H9 (cell line): ENCODE data around the gene TFCP2. TPM values are rescaled to one million over a fixed set of nuclear protein-coding genes. Genes with fewer than 3 reads are reported as not detected.

Source experiments
- DNase-seq: peaks from one replicate; pipeline ENCODE4 v3.0.0-alpha.2; 2017
- H2AFZ ChIP-seq: one replicate; pipeline ENCODE4 v1.6.1; 2013; ENCODE audit warnings: mild to moderate bottlenecking, low read length, control low read depth, moderate library complexity
- H2AK5ac ChIP-seq: 2 replicates; pipeline ENCODE4 v1.6.1; 2013; ENCODE audit warnings: low read length, control low read depth, mixed read lengths; ENCODE audit not compliant: insufficient read length
- H2BK120ac ChIP-seq: one replicate; pipeline ENCODE4 v1.6.1; 2013; ENCODE audit warnings: low read depth, mild to moderate bottlenecking, low read length, control low read depth, inconsistent platforms; ENCODE audit not compliant: poor library complexity, severe bottlenecking
- H2BK12ac ChIP-seq: 2 replicates; pipeline ENCODE4 v1.6.1; 2013; ENCODE audit warnings: low read length, control low read depth, mixed read lengths, low read depth; ENCODE audit not compliant: insufficient read length
- H2BK15ac ChIP-seq: 2 replicates; pipeline ENCODE4 v1.6.1; 2013; ENCODE audit warnings: low read depth, low read length, control low read depth
- H2BK20ac ChIP-seq: one replicate; pipeline ENCODE4 v1.6.1; 2013; ENCODE audit warnings: low read depth, mild to moderate bottlenecking, low read length, control low read depth, inconsistent platforms; ENCODE audit not compliant: poor library complexity, severe bottlenecking
- H2BK5ac ChIP-seq: 2 replicates; pipeline ENCODE4 v1.6.1; 2013; ENCODE audit warnings: low read length, control low read depth, mixed read lengths; ENCODE audit not compliant: insufficient read length
- H3K14ac ChIP-seq: 2 replicates; pipeline ENCODE4 v1.6.1; 2013; ENCODE audit warnings: low read length, control low read depth; ENCODE audit not compliant: insufficient read depth
- H3K18ac ChIP-seq: 2 replicates; pipeline ENCODE4 v1.6.1; 2013; ENCODE audit warnings: low read depth, mild to moderate bottlenecking, mixed read lengths, low read length, control low read depth; ENCODE audit not compliant: insufficient read length
- H3K23ac ChIP-seq: 2 replicates; pipeline ENCODE4 v1.6.1; 2013; ENCODE audit warnings: low read length, control low read depth, mixed read lengths, low read depth; ENCODE audit not compliant: insufficient read length
- H3K23me2 ChIP-seq: 2 replicates; pipeline ENCODE4 v1.6.1; 2013; ENCODE audit warnings: low read depth, mild to moderate bottlenecking, mixed read lengths, low read length, control low read depth; ENCODE audit not compliant: insufficient read length, poor library complexity, severe bottlenecking
- H3K27ac ChIP-seq: 2 replicates; pipeline ENCODE4 v1.5.1; 2013; ENCODE audit warnings: low read length, control low read depth, mixed read lengths, low read depth; ENCODE audit not compliant: insufficient read length
- H3K27me3 ChIP-seq: 2 replicates; pipeline ENCODE4 v1.6.1; 2013; ENCODE audit warnings: low read length, control low read depth, inconsistent platforms; ENCODE audit not compliant: insufficient read depth
- H3K4ac ChIP-seq: 2 replicates; pipeline ENCODE4 v1.6.1; 2013; ENCODE audit warnings: low read depth, mild to moderate bottlenecking, control low read depth, inconsistent platforms, low read length, moderate library complexity
- H3K4me1 ChIP-seq: 2 replicates; pipeline ENCODE4 v1.6.1; 2013; ENCODE audit warnings: low read length, control low read depth, inconsistent platforms; ENCODE audit not compliant: insufficient read depth
- H3K4me2 ChIP-seq: 2 replicates; pipeline ENCODE4 v1.6.1; 2013; ENCODE audit warnings: low read length, control low read depth, mixed read lengths; ENCODE audit not compliant: insufficient read length, insufficient read depth
- H3K56ac ChIP-seq: 2 replicates; pipeline ENCODE4 v1.6.1; 2013; ENCODE audit warnings: low read depth, mild to moderate bottlenecking, mixed read lengths, low read length, control low read depth; ENCODE audit not compliant: insufficient read length
- H3K79me1 ChIP-seq: 2 replicates; pipeline ENCODE4 v1.6.1; 2013; ENCODE audit warnings: low read depth, mild to moderate bottlenecking, moderate library complexity, low read length, control low read depth, inconsistent platforms; ENCODE audit not compliant: insufficient read depth, poor library complexity, severe bottlenecking
- H3K79me2 ChIP-seq: 2 replicates; pipeline ENCODE4 v1.6.1; 2013; ENCODE audit warnings: low read length, control low read depth, inconsistent platforms; ENCODE audit not compliant: insufficient read depth
- H3K9ac ChIP-seq: 2 replicates; pipeline ENCODE4 v1.6.1; 2013; ENCODE audit warnings: low read length, control low read depth, mixed read lengths; ENCODE audit not compliant: insufficient read length; ENCODE audit errors: extremely low read depth
- H3K9me3 ChIP-seq: one replicate; pipeline ENCODE4 v1.6.1; 2013; ENCODE audit warnings: low read depth, low read length, inconsistent platforms; ENCODE audit not compliant: control insufficient read depth
- H3T11ph ChIP-seq: one replicate; pipeline ENCODE4 v1.6.1; 2013; ENCODE audit warnings: mild to moderate bottlenecking, low read length, control low read depth, inconsistent platforms
- H4K20me1 ChIP-seq: one replicate; pipeline ENCODE4 v1.6.1; 2013; ENCODE audit not compliant: control insufficient read depth, insufficient read length, insufficient read depth
- H4K5ac ChIP-seq: 2 replicates; pipeline ENCODE4 v1.6.1; 2013; ENCODE audit warnings: low read depth, mild to moderate bottlenecking, mixed read lengths, low read length, control low read depth; ENCODE audit not compliant: insufficient read length
- H4K8ac ChIP-seq: replicated peaks from 2 replicates; pipeline ENCODE4 v1.6.1; 2013; ENCODE audit warnings: low read length, control low read depth, mixed read lengths, low read depth; ENCODE audit not compliant: insufficient read length
- H4K91ac ChIP-seq: 2 replicates; pipeline ENCODE4 v1.6.1; 2013; ENCODE audit warnings: low read depth, mild to moderate bottlenecking, moderate library complexity, mixed read lengths, low read length, control low read depth; ENCODE audit not compliant: insufficient read length
- H3K27ac Mint-ChIP-seq, 3 experiments: 2 replicates in 2 of 3; 3 replicates in 1 of 3; pipeline ENCODE4 v1.8.0; 2020 to 2021; ENCODE audit warnings: mixed read lengths in 3 of 3, mild to moderate bottlenecking in 1 of 3, moderate library complexity in 1 of 3
- H3K27me3 Mint-ChIP-seq: 2 replicates; pipeline ENCODE4 v1.8.0; 2021; ENCODE audit warnings: low read depth, mild to moderate bottlenecking, moderate library complexity, mixed read lengths
- H3K36me3 Mint-ChIP-seq, 3 experiments: 2 replicates in 2 of 3; 3 replicates in 1 of 3; pipeline ENCODE4 v1.8.0; 2020 to 2021; ENCODE audit warnings: low read depth in 3 of 3, mixed read lengths in 3 of 3; ENCODE audit not compliant: insufficient read depth in 1 of 3
- H3K4me1 Mint-ChIP-seq, 2 experiments: 2 replicates each; pipeline ENCODE4 v1.8.0; 2020; ENCODE audit warnings: mixed read lengths in 2 of 2
- H3K4me3 Mint-ChIP-seq, 2 experiments: 2 replicates in 1 of 2; 3 replicates in 1 of 2; pipeline ENCODE4 v1.8.0; 2020 to 2021; ENCODE audit warnings: mild to moderate bottlenecking in 2 of 2, mixed read lengths in 2 of 2, moderate library complexity in 1 of 2
- H3K9me3 Mint-ChIP-seq, 2 experiments: 2 replicates in 1 of 2; 3 replicates in 1 of 2; pipeline ENCODE4 v1.8.0; 2020; ENCODE audit warnings: mild to moderate bottlenecking in 2 of 2, mixed read lengths in 2 of 2, moderate library complexity in 1 of 2
- WGBS: extraction: QIAGEN DNeasy Blood & Tissue Kit; methylation state at CpG from one replicate; pipeline ENCODE4 v1.1.7; 2013; ENCODE audit warnings: missing lambda C conversion rate, low lambda C conversion rate, mixed read lengths; ENCODE audit not compliant: insufficient read length; ENCODE audit errors: extremely low coverage; 5-methylcytosine and 5-hydroxymethylcytosine counted together
- total RNA-seq: library from RNA; stranded (reverse); gene quantifications from 2 replicates; pipeline ENCODE4 v1.2.1, GENCODE V29; 2021
- TF ChIP-seq, protein P1 (sequence below): fragments of 200-600 bp; sonication (generic); conservative IDR thresholded peaks from 3 replicates; pipeline ENCODE4 v1.8.0; 2021; ENCODE audit warnings: antibody characterized with exemption, mild to moderate bottlenecking

Gene TFCP2
- total RNA-seq, 1 experiment from 2014 or later: 27.1 TPM

DNA sequence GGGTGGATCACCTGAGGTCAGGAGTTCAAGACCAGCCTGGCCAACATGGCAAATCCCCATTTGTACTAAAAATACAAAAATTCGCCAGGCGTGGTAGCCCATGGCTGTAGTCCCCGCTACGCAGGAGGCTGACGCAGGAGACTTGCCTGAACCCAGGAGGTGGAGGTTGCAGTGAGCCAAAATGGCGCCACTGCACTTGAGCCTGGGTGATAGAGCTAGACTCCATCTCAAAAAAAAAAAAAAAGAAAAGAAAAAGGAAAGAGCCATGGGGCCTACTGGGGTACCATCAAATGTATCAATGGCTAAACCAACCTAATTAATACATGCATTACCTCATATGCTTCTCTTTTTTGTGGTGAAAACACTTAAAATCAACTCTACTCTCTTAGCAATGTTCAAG, 10.7 kb downstream of the TFCP2 start:
- Histone ChIP-seq H3K4me2 (no peak overlapping the region), H2BK12ac (no peak overlapping the region), H3K14ac (no peak overlapping the region), H3K9me3 (no peaks in the 10 kb centered on the region), H2BK15ac (no peak overlapping the region), H3K9ac (no peak overlapping the region), H2BK20ac (no peak overlapping the region), H3K4me1 (no peaks in the 10 kb centered on the region), H3K79me2 (peaks cover 13% of the 10 kb centered on the region; the same call in 1 of the 2 replicates), H3K56ac (no peak overlapping the region), H2BK120ac (no peak overlapping the region), H2AK5ac (no peak overlapping the region), H4K8ac (no peak overlapping the region), H3K4ac (no peak overlapping the region), H2AFZ (no peak overlapping the region), H3K79me1 (peaks cover 11% of the 10 kb centered on the region), H3K23me2 (no peaks in the 10 kb centered on the region), H3K27me3 (no peaks in the 10 kb centered on the region), H2BK5ac (no peak overlapping the region), H4K5ac (no peak overlapping the region), H4K20me1 (no peaks in the 10 kb centered on the region), H3K18ac (no peak overlapping the region), H3K27ac (no peak overlapping the region), H4K91ac (no peak overlapping the region), H3T11ph (no peak overlapping the region), H3K23ac (no peak overlapping the region)
- Mint-ChIP-seq H3K27ac (peak overlapping the region in 1 of 3 experiments; percentile 3; a peak in 1 of 7 replicates), H3K36me3 (peaks cover 0 to 11% (median 0%) of the 10 kb centered on the region in 3 experiments; a peak in 2 of 7 replicates), H3K27me3 (no peaks in the 10 kb centered on the region), H3K9me3 (no peaks in the 10 kb centered on the region), H3K4me3 (no peak overlapping the region), H3K4me1 (peaks cover 0 to 8% of the 10 kb centered on the region in 2 experiments; a peak in 3 of 4 replicates)
- TF ChIP-seq, protein P1, sequence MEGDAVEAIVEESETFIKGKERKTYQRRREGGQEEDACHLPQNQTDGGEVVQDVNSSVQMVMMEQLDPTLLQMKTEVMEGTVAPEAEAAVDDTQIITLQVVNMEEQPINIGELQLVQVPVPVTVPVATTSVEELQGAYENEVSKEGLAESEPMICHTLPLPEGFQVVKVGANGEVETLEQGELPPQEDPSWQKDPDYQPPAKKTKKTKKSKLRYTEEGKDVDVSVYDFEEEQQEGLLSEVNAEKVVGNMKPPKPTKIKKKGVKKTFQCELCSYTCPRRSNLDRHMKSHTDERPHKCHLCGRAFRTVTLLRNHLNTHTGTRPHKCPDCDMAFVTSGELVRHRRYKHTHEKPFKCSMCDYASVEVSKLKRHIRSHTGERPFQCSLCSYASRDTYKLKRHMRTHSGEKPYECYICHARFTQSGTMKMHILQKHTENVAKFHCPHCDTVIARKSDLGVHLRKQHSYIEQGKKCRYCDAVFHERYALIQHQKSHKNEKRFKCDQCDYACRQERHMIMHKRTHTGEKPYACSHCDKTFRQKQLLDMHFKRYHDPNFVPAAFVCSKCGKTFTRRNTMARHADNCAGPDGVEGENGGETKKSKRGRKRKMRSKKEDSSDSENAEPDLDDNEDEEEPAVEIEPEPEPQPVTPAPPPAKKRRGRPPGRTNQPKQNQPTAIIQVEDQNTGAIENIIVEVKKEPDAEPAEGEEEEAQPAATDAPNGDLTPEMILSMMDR: no peak
- WGBS: no CpG with 5 or more reads among the region's 6 CpGs
- no peak for DNase-seq
